GM18867 (cell line): ENCODE data around the gene ZNF546.
"Not testable (repeated sequence)": the region's sequence is repeated elsewhere in the genome, so short reads cannot be mapped to it uniquely, and the experiment has no call there.

Experiments
- ATAC-seq: cut with Tn5 transposase; IDR thresholded peaks from one replicate; pipeline ENCODE4 v1.9.1; 2021; ENCODE audit warnings: mild to moderate bottlenecking, moderate library complexity; ENCODE audit not compliant: unreplicated experiment

Gene ZNF546

GRCh38 chr19:39996811-39997637, at the start of gene ZNF546:
Gene ZNF546, plus strand, starts transcription at chr19:39997060. Its CDS starts 1,267 bp downstream, at chr19:39998327.
- ATAC-seq: peak; percentile 84

DNA sequence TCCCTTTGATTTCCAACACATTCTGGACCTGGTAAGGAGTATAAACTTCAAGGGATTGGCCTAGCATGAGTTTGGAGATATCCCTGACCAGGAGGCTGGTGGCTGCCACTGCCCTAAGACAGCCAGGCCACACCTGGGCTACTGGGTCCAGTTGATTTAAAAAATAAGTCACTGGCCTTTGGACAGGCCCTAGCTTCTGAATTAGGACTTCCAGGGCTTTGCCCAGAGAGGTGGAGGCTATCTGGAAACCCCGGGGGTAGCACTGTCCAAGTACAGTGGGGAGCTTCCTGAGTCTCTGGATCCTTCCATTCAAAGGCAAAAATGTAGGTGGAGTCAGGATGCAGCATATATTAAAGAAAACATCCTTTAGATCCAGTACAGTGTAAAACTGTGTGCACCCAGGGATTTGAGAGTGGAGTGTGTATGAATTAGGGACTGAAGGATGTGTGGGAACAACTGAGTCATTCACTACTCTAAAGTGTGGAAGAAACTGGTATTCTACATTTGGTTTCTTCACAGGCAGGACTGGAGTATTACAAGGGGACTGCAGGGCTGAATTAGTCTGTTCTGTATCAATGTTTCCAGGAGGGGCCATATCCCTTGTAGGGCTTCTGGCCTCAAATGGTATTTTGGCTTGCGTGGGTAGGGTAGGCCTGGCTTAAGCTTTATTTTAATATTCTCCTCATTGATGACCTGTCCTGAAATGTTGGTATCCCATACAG, 47.7 kb upstream of the ZNF546 start:
- ATAC-seq: no peak

DNA sequence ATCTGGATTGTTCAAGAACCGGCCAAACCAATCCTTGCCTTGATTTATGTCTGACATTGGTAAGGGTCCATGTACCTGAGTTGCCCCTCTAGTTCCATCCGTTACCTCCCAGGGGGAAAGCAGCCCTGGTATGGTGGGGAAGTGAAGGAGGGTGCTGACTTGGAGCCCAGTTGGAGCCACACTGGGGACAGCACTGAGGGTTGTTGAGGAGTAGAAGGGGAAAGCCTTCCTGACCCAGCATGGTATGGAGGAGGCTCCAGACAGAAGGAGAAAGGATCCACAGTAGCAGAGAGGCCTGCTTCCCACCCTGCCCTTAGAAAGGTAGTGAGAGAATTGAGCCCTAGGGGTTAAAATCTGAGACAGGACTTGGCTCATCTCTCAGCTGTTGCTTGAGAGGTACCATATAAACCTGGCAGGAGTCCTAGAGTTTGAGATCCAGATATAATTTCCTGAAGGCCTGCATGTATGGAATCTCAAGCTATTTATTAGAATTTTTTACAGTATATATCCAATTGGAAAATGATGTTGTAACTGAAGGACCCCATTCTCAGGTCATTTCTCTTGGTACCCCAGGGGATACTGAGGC, 45.7 kb upstream of the ZNF546 start:
- no peak for ATAC-seq

DNA sequence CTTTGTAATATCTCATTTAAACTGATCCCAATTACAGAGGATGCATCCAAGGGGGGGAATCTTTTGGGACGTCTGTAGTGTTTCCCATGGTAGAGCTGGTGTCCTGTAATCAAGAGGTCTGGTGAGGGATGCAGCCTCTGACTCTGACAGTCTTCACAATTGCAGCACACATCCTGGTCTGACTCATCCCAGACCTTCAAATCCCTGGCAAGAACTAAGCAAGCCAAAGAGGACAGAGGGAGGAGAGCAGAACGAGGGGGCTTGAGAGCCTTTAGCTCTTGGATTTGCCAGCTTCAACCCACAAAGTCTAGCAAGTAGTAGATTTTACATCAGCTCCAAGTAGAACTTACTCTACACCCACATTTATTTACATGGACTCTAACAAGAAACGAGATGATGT, 45.2 kb upstream of the ZNF546 start:
- no peak for ATAC-seq

DNA sequence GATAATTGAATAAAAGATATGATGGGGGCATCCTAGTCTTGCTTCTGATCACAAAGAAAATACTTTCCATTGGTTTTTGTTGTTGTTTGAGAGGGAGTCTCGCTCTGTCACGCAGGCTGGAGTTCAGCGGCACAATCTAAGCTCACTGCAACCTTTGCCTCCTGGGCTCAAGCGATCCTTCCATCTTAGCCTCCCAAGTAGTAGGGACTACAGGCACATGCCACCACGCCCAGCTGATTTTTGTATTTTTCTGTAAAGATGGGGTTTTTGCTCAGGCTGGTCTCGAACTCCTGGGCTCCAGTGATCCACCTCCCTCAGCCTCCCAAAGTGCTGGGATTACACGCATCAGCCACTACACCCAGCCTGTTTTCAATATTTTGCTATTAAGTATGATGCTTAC, 42.9 kb upstream of the ZNF546 start:
- ATAC-seq: no peak

- ATAC-seq: not testable (repeated sequence)
Measured at GRCh38 chr19:39957886-39958285, 39.0 kb upstream of the ZNF546 start.

DNA sequence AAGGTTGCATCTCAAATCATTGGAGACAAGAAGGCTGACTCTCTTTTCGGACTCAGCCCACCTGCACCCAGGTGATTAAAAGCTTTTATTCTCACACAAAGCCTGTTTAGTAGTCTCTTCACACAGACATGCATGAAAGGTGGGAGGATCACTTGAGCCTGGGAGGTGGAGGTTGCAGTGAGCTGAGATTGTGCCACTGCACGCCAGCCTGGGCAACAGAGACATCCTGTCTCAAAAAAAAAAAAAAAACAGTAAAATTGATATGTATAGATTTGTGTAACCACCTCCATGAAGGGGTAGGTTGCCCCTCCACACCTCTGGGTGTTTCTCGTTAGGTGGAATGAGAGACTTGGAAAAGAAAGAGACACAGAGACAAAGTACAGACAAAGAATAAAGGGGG, 37.9 kb upstream of the ZNF546 start:
- not testable (repeated sequence) for ATAC-seq

DNA sequence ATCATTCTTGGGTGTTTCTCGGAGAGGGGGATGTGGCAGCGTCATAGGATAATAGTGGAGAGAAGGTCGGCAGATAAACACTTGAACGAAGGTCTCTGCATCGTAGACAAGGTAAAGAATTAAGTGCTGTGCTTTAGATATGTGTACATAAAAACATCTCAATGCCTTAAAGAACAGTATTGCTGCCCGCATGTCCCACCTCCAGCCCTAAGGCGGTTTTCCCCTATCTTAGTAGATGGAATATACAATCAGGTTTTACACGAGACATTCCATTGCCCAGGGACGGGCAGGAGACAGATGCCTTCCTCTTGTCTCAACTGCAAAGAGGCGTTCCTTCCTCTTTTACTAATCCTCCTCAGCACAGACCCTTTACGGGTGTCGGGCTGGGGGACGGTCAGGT, 37.5 kb upstream of the ZNF546 start:
- not testable (repeated sequence) for ATAC-seq

DNA sequence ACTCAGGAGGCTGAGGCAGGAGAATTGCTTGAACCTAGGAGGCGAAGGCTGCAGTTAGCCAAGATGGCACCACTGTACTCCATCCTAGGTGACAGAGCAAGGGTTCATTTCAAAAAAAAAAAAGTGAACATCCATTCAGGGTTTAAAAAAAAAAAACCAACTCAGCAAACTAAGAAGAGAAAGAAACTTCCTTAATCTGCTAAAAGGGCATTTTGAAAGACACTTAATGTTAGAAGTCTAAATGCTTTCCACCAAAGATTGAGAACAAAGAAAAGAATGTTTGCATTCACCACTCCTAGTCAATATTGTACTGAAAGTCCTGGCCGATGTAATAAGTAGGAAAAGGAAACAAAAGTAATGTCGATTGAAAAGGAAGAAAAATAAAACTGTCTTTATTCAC, 33.0 kb upstream of the ZNF546 start:
- ATAC-seq: no peak

- no peak for ATAC-seq
Measured at GRCh38 chr19:39966617-39967016, 30.2 kb upstream of the ZNF546 start.

DNA sequence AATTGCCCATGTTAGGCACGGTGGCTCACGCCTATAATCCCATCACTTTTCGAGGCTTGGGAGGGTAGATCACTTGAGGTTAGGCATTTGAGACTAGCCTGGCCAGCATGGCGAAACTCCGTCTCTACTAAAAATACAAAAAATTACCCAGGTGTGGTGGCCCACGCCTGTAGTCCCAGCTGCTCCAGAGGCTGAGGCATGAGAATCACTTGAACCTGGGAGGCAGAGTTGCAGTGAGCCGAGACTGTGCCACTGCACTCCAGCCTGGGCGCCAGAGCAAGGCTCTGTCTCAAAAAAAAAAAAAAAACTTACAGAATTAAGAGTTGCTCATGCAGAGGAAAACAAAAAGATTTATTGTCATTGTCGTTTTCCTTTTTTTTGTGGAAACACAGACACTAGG, 29.3 kb upstream of the ZNF546 start:
- ATAC-seq: no peak

DNA sequence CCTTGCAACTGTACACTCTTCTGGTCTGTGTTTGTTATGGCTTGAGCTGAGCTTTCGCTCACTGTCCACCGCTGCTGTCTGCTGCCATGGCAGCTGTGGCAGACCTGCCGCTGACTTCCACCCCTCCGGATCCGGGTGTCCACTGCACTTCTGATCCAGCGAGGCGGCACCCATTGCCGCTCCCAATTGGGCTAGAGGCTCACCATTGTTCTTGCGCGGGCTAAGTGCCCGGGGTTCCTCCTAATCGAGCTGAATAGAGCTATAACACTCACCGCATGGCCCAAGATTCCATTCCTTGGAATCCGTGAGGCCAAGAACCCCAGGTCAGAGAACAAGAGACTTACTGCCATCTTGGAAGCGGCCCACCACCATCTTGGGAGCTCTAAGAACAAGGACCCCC, 28.1 kb upstream of the ZNF546 start:
- ATAC-seq: no peak

DNA sequence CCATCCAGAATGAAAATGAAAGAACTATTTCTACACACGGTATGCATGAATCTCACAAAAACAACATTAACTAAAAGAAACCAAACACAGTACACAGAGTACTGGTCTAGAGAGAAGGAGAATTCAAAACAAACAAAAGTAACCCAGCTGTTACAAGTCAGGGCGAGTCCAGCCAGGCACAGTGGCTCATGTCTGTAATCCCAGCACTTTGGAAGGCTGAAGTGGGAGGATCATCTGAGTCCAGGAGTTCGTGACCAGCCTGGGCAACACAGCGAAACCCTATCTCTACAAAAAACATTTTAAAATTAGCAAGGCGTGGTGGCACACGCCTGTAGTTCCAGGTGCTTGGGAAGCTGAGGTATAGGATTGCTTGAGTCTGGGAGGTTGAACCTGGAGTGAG, 27.6 kb upstream of the ZNF546 start:
- no peak for ATAC-seq

- ATAC-seq: no peak
Measured at GRCh38 chr19:39969681-39970424, 27.0 kb upstream of the ZNF546 start.

- no peak for ATAC-seq
Measured at GRCh38 chr19:39970425-39970674, 26.5 kb upstream of the ZNF546 start.

- ATAC-seq: peak; percentile 94
Measured at GRCh38 chr19:39970675-39971379, 26.0 kb upstream of the ZNF546 start, which contains the start of gene PSMC4. Gene PSMC4, plus strand, starts transcription at chr19:39971165. Its CDS starts 38 bp downstream, at chr19:39971203.

DNA sequence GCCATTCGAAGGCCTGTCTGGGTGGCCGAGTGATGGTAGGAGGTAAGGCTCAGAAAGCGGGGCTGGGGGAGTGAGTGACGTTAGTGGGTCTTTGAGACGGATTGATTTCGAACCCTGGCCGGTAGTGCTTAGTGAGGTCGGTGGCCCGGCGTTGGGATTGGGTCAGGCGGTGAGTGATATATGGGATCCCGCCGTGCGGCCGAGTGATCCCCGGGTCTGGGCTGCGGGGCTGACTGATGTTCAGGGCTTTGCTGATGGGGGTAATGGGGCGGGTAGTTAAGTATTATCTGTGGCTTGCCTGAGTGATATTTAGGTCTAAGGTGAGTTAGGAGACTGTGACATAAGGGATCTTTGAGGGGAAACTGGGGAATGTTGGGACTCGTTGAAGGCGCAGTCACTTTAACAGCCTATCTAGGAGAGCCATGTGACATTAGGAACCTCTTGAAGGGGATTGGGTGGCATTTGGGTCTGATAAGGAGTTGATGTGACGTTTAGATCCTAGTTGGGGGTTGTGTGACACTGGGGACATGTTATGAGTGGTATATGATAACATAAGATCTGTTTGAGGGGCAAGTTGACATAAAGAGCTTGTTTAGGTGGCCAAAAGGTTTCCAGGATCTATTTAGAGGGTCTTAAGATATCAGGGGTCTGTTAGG, 25.4 kb upstream of the ZNF546 start:
- no peak for ATAC-seq

- ATAC-seq: no peak
Measured at GRCh38 chr19:39974377-39975155, 22.3 kb upstream of the ZNF546 start.

DNA sequence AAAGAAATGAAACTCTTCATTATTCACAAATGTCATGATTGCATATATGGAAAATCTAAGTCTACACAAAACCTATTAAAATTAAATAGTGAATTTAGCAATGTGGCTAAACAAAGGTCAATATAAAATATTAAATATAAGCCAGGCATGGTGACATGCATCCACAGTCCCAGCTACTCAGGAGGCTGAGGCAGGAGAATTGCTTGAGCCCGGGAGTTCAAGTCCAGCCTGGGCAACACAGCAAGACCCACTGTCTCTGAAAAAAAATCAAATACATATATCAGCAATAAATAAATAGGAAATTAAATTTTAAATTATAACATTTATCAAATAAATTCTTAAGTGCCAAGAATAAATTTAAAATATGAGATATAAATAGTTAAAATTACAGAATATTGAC, 14.0 kb upstream of the ZNF546 start:
- ATAC-seq: no peak
